Measurements from ENCODE around the gene TRAP1.

DNA sequence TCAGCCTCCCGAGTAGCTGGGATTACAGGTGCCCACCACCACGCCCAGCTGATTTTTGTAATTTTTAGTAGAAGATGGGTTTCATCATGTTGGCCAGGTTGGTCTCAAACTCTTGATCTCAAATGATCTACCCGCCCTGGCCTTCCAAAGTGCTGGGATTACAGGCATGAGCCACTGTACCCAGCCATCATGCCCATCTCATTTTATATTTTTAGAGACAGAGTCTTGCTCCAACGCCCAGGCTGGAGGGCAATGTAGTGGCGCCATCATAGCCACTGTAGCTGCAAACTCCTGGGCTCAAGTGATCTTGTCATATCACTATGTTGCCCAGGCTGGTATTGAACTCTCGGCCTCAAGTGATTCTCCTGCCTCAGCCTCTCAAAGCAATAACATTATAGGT lies 43.2 kb upstream of the TRAP1 start:
- no peak for TF ChIP-seq CTCF (IDR thresholded peaks at IDR 0.05)
- no peak for TF ChIP-seq POLR2A (IDR thresholded peaks at IDR 0.05)

Data from body of pancreas (tissue), 4 donors.